ENCODE data around the gene MSH2. TPM values are rescaled to one million over a fixed set of nuclear protein-coding genes. Genes with fewer than 3 reads are reported as not detected.

Gene MSH2
- total RNA-seq, 1 donor from 2014 or later: 66.7 TPM

GRCh38 chr2:47520302-47520630 is 117.3 kb downstream of the MSH2 start:
- DNase-seq (ENCODE audit: low spot score): no peak
- Mint-ChIP-seq H3K27me3 (ENCODE audit: low read depth) (peaks cover 2% of the 10 kb centered on the region), H3K27ac (peak overlapping the region; percentile 28), H3K4me3 (ENCODE audit: low read depth) (peak overlapping the region; percentile 60), H3K9me3 (no peaks in the 10 kb centered on the region), H3K36me3 (ENCODE audit: low read depth) (peaks cover 10% of the 10 kb centered on the region), H3K4me1 (ENCODE audit: low read depth) (peaks cover 19% of the 10 kb centered on the region)
- intact Hi-C loops (cut with micrococcal nuclease): no loop called here

- DNase-seq (ENCODE audit: low spot score): peak; percentile 74
- peak overlapping the region; percentile 91 for H3K27ac Mint-ChIP-seq
- peak overlapping the region; percentile 86 for H3K4me3 Mint-ChIP-seq (ENCODE audit: low read depth)
- H3K4me1 Mint-ChIP-seq (ENCODE audit: low read depth): peaks cover 19% of the 10 kb centered on the region
- intact Hi-C loops (cut with micrococcal nuclease): loop anchor here (1.0 kb wide), 1 partner anchor 119 kb away; no protein-coding TSS in a partner anchor
- peaks cover 2% of the 10 kb centered on the region for H3K27me3 Mint-ChIP-seq (ENCODE audit: low read depth)
- no peaks in the 10 kb centered on the region for H3K9me3 Mint-ChIP-seq
- H3K36me3 Mint-ChIP-seq (ENCODE audit: low read depth): peaks cover 10% of the 10 kb centered on the region
Measured at GRCh38 chr2:47520825-47521665, 118.1 kb downstream of the MSH2 start.

- intact Hi-C loops (cut with micrococcal nuclease): loop anchor here (1.0 kb wide), 1 partner anchor 119 kb away; no protein-coding TSS in a partner anchor
- no peak overlapping the region for H3K27ac Mint-ChIP-seq
- peaks cover 10% of the 10 kb centered on the region for H3K36me3 Mint-ChIP-seq (ENCODE audit: low read depth)
- peaks cover 2% of the 10 kb centered on the region for H3K27me3 Mint-ChIP-seq (ENCODE audit: low read depth)
- DNase-seq (ENCODE audit: low spot score): no peak
- H3K4me1 Mint-ChIP-seq (ENCODE audit: low read depth): peaks cover 19% of the 10 kb centered on the region
- H3K9me3 Mint-ChIP-seq: no peaks in the 10 kb centered on the region
- peak overlapping the region; percentile 86 for H3K4me3 Mint-ChIP-seq (ENCODE audit: low read depth)
Measured at GRCh38 chr2:47521666-47522285, 118.8 kb downstream of the MSH2 start.

- DNase-seq (ENCODE audit: low spot score): no peak
- H3K4me3 Mint-ChIP-seq (ENCODE audit: low read depth): no peak overlapping the region
- no peak overlapping the region for H3K27ac Mint-ChIP-seq
- peaks cover 11% of the 10 kb centered on the region for H3K4me1 Mint-ChIP-seq (ENCODE audit: low read depth)
- no peaks in the 10 kb centered on the region for H3K9me3 Mint-ChIP-seq
- peaks cover 10% of the 10 kb centered on the region for H3K36me3 Mint-ChIP-seq (ENCODE audit: low read depth)
- intact Hi-C loops (cut with micrococcal nuclease): no loop called here
- H3K27me3 Mint-ChIP-seq (ENCODE audit: low read depth): peaks cover 2% of the 10 kb centered on the region
Measured at GRCh38 chr2:47525167-47525566, 122.2 kb downstream of the MSH2 start.

- Mint-ChIP-seq H3K36me3 (ENCODE audit: low read depth) (no peaks in the 10 kb centered on the region), H3K27ac (no peak overlapping the region), H3K9me3 (no peaks in the 10 kb centered on the region), H3K4me1 (ENCODE audit: low read depth) (no peaks in the 10 kb centered on the region), H3K4me3 (ENCODE audit: low read depth) (no peak overlapping the region), H3K27me3 (ENCODE audit: low read depth) (peaks cover 2% of the 10 kb centered on the region)
- intact Hi-C loops (cut with micrococcal nuclease): no loop called here
- DNase-seq (ENCODE audit: low spot score): no peak
Measured at GRCh38 chr2:47528455-47528854, 125.5 kb downstream of the MSH2 start.

- intact Hi-C loops (cut with micrococcal nuclease): no loop called here
- H3K36me3 Mint-ChIP-seq (ENCODE audit: low read depth): no peaks in the 10 kb centered on the region
- H3K9me3 Mint-ChIP-seq: no peaks in the 10 kb centered on the region
- no peak overlapping the region for H3K4me3 Mint-ChIP-seq (ENCODE audit: low read depth)
- no peak for DNase-seq (ENCODE audit: low spot score)
- no peaks in the 10 kb centered on the region for H3K4me1 Mint-ChIP-seq (ENCODE audit: low read depth)
- no peak overlapping the region for H3K27ac Mint-ChIP-seq
- peaks cover 2% of the 10 kb centered on the region for H3K27me3 Mint-ChIP-seq (ENCODE audit: low read depth)
Measured at GRCh38 chr2:47528874-47529273, 125.9 kb downstream of the MSH2 start.

GRCh38 chr2:47530105-47530760 is 127.3 kb downstream of the MSH2 start:
- Mint-ChIP-seq H3K9me3 (no peaks in the 10 kb centered on the region), H3K4me3 (ENCODE audit: low read depth) (no peak overlapping the region), H3K36me3 (ENCODE audit: low read depth) (no peaks in the 10 kb centered on the region), H3K4me1 (ENCODE audit: low read depth) (no peaks in the 10 kb centered on the region), H3K27me3 (ENCODE audit: low read depth) (no peaks in the 10 kb centered on the region), H3K27ac (no peak overlapping the region)
- no peak for DNase-seq (ENCODE audit: low spot score)
- intact Hi-C loops (cut with micrococcal nuclease): no loop called here

- no peaks in the 10 kb centered on the region for H3K36me3 Mint-ChIP-seq (ENCODE audit: low read depth)
- no peak overlapping the region for H3K27ac Mint-ChIP-seq
- no peaks in the 10 kb centered on the region for H3K4me1 Mint-ChIP-seq (ENCODE audit: low read depth)
- no peaks in the 10 kb centered on the region for H3K9me3 Mint-ChIP-seq
- H3K4me3 Mint-ChIP-seq (ENCODE audit: low read depth): no peak overlapping the region
- no peak for DNase-seq (ENCODE audit: low spot score)
- H3K27me3 Mint-ChIP-seq (ENCODE audit: low read depth): no peaks in the 10 kb centered on the region
- intact Hi-C loops (cut with micrococcal nuclease): no loop called here
Measured at GRCh38 chr2:47531378-47532042, 128.6 kb downstream of the MSH2 start.

Other genes starting within 250 kb of the MSH2 start
- gene STPG4, start 247.8 kb upstream of the MSH2 start, total RNA-seq: not detected in 2 replicates
- gene CALM2, start 226.6 kb upstream of the MSH2 start, total RNA-seq: 434 and 435 TPM in 2 replicates
- 0.11 and 0.51 TPM in 2 replicates for gene EPCAM, start 33.8 kb upstream of the MSH2 start, total RNA-seq
- gene KCNK12, start 167.8 kb downstream of the MSH2 start, total RNA-seq: 0.21 and 0.23 TPM in 2 replicates

All from activated T-helper 2 cell treated with anti-CD3 and anti-CD28 coated beads, Interferon-gamma antibody, Interleukin-2, Interleukin-4, amounts not matched to agents 10 μg/mL and 5 μg/mL and 100 μg/mL, durations not matched to agents 14 hours and 24 hours and 36 hours (primary cell).